IMR-90 (cell line): ENCODE measurements around the gene CHSY3. TPM values are rescaled to one million over a fixed set of nuclear protein-coding genes. Genes with fewer than 3 reads are reported as not detected.

Experiments
- ATAC-seq: fragments of 200-7000 bp; cut with Tn5 transposase; 2 replicates; pipeline ENCODE4 v1.9.1; 2020; ENCODE audit warnings: low read depth, mild to moderate bottlenecking, moderate library complexity
- BruUV-seq: library from RNA; stranded (reverse); fragments of 400-500 nt; replicated peaks from 2 replicates; lab custom pipeline; 2021; lab: Mats Ljungman, UMichigan
- CTCF ChIA-PET: fragments of 300-600 bp; formaldehyde crosslinking; extraction: SDS; loops from one replicate; lab custom pipeline; 2021; ENCODE audit warnings: antibody characterized with exemption; lab: Yijun Ruan, JAX
- POLR2A ChIA-PET: fragments of 300-600 bp; sonication (Branson Sonifier 250); formaldehyde crosslinking; loops from one replicate; lab custom pipeline; 2022; ENCODE audit warnings: antibody characterized with exemption; ENCODE audit not compliant: unreplicated experiment; lab: Charles Lee
- DNase-seq: peaks from one replicate; pipeline ENCODE4 v3.0.0; 2013
- H2AFZ ChIP-seq: replicated peaks from 2 replicates; pipeline ENCODE3; 2013; ENCODE audit warnings: low read length, mild to moderate bottlenecking; ENCODE audit not compliant: poor library complexity
- H2AK5ac ChIP-seq: 2 replicates; pipeline ENCODE4 v1.6.1; 2013; ENCODE audit warnings: low read depth, low read length, inconsistent platforms
- H2AK9ac ChIP-seq: replicated peaks from 2 replicates; pipeline ENCODE3; 2013; ENCODE audit warnings: mild to moderate bottlenecking, low read depth, low read length, moderate library complexity; ENCODE audit not compliant: poor library complexity
- H2BK120ac ChIP-seq: 2 replicates; pipeline ENCODE4 v1.6.1; 2013; ENCODE audit warnings: low read depth, low read length, inconsistent platforms
- H2BK15ac ChIP-seq: 3 replicates; pipeline ENCODE4 v1.6.1; 2013; ENCODE audit warnings: low read depth, low read length, inconsistent platforms
- H2BK20ac ChIP-seq: 2 replicates; pipeline ENCODE4 v1.6.1; 2013; ENCODE audit warnings: low read depth, mild to moderate bottlenecking, inconsistent platforms, low read length, moderate library complexity
- H2BK5ac ChIP-seq: 2 replicates; pipeline ENCODE4 v1.6.1; 2013; ENCODE audit warnings: mild to moderate bottlenecking, low read depth, low read length, inconsistent platforms; ENCODE audit not compliant: poor library complexity, severe bottlenecking
- H3K14ac ChIP-seq: replicated peaks from 2 replicates; pipeline ENCODE4 v1.6.1; 2013; ENCODE audit warnings: low read depth, low read length, inconsistent platforms
- H3K18ac ChIP-seq: 2 replicates; pipeline ENCODE4 v1.6.1; 2013; ENCODE audit warnings: low read depth, low read length, control low read depth
- H3K23ac ChIP-seq: 2 replicates; pipeline ENCODE4 v1.6.1; 2013; ENCODE audit warnings: low read depth, low read length, inconsistent platforms
- H3K27ac ChIP-seq: 2 replicates; pipeline ENCODE4 v1.5.1; 2013; ENCODE audit warnings: mild to moderate bottlenecking, control low read depth, low read length; ENCODE audit not compliant: insufficient read depth
- H3K27me3 ChIP-seq: 2 replicates; pipeline ENCODE4 v1.6.1; 2013; ENCODE audit warnings: low read length; ENCODE audit not compliant: control insufficient read depth, insufficient read depth
- H3K36me3 ChIP-seq: 2 replicates; pipeline ENCODE4 v1.6.1; 2013; ENCODE audit warnings: low read length, mixed read lengths; ENCODE audit not compliant: control insufficient read depth, insufficient read depth
- H3K4ac ChIP-seq: 2 replicates; pipeline ENCODE4 v1.6.1; 2013; ENCODE audit warnings: low read depth, low read length, inconsistent platforms
- H3K4me1 ChIP-seq: 2 replicates; pipeline ENCODE4 v1.6.1; 2013; ENCODE audit warnings: low read length, mixed read lengths; ENCODE audit not compliant: control insufficient read depth, insufficient read depth
- H3K4me2 ChIP-seq: 2 replicates; pipeline ENCODE4 v1.6.1; 2013; ENCODE audit warnings: low read depth, mild to moderate bottlenecking, control low read depth, low read length, moderate library complexity
- H3K4me3 ChIP-seq: 2 replicates; pipeline ENCODE4 v1.5.1; 2013; ENCODE audit warnings: low read depth, mild to moderate bottlenecking, control low read depth, low read length, moderate library complexity; ENCODE audit not compliant: insufficient read depth
- H3K56ac ChIP-seq: 2 replicates; pipeline ENCODE4 v1.6.1; 2013; ENCODE audit warnings: low read length, inconsistent platforms; ENCODE audit not compliant: insufficient read depth; ENCODE audit errors: extremely low read depth
- H3K79me1 ChIP-seq, 2 experiments: 2 replicates each; pipeline ENCODE4 v1.6.1; 2013; ENCODE audit warnings: low read length in 2 of 2, inconsistent platforms in 1 of 2, low read depth in 1 of 2
- H3K9ac ChIP-seq: 2 replicates; pipeline ENCODE4 v1.6.1; 2013; ENCODE audit warnings: low read depth, low read length, control low read depth
- H3K9me1 ChIP-seq: 2 replicates; pipeline ENCODE4 v1.6.1; 2013; ENCODE audit warnings: low read length, inconsistent platforms; ENCODE audit not compliant: insufficient read depth
- H3K9me3 ChIP-seq: 2 replicates; pipeline ENCODE4 v1.6.1; 2013; ENCODE audit warnings: low read length; ENCODE audit not compliant: control insufficient read depth, insufficient read depth
- H4K20me1 ChIP-seq: 2 replicates; pipeline ENCODE4 v1.6.1; 2013; ENCODE audit warnings: low read length, inconsistent platforms; ENCODE audit not compliant: insufficient read depth
- H4K5ac ChIP-seq: 2 replicates; pipeline ENCODE4 v1.6.1; 2013; ENCODE audit warnings: mild to moderate bottlenecking, low read depth, low read length, control low read depth
- H4K8ac ChIP-seq, 2 experiments: 2 replicates each; pipeline ENCODE4 v1.6.1; 2013; ENCODE audit warnings: low read depth in 2 of 2, low read length in 2 of 2, control low read depth in 1 of 2, inconsistent platforms in 1 of 2
- H4K91ac ChIP-seq: 2 replicates; pipeline ENCODE4 v1.6.1; 2013; ENCODE audit warnings: low read depth, low read length, inconsistent platforms; ENCODE audit not compliant: insufficient read depth
- BHLHE40 ChIP-seq: fragments of 150-350 bp; IDR thresholded peaks from 2 replicates; pipeline ENCODE4 v1.6.1; 2016; ENCODE audit warnings: mild to moderate bottlenecking, low read depth, low read length
- CHD1 ChIP-seq: IDR thresholded peaks from 2 replicates; pipeline ENCODE4 v1.6.1; 2012; ENCODE audit warnings: low read depth, low read length, improper control_type of control experiment
- ELK1 ChIP-seq: fragments of 150-350 bp; IDR thresholded peaks from 2 replicates; pipeline ENCODE4 v1.6.1; 2016; ENCODE audit warnings: low read depth, mild to moderate bottlenecking, low read length, moderate library complexity, borderline replicate concordance
- FOS ChIP-seq: fragments of 150-350 bp; IDR thresholded peaks from 2 replicates; pipeline ENCODE4 v1.6.1; 2016; ENCODE audit warnings: low read depth, low read length
- MAFK ChIP-seq: IDR thresholded peaks from 2 replicates; pipeline ENCODE4 v1.6.1; 2012; ENCODE audit warnings: low read depth, low read length, improper control_type of control experiment
- NFE2L2 ChIP-seq: fragments of 150-350 bp; IDR thresholded peaks from 2 replicates; pipeline ENCODE4 v1.6.1; 2016; ENCODE audit warnings: low read depth, mild to moderate bottlenecking, low read length
- POLR2A ChIP-seq: IDR thresholded peaks from 2 replicates; pipeline ENCODE4 v1.6.1; 2012; ENCODE audit warnings: mild to moderate bottlenecking, low read depth, low read length
- WGBS, 2 experiments: methylation state at CpG; one replicate each; pipeline versions ENCODE4 v1.1.5 to v1.1.7; 2013; ENCODE audit warnings: missing lambda C conversion rate in 2 of 2; ENCODE audit not compliant: insufficient read length in 1 of 2; ENCODE audit errors: extremely low coverage in 2 of 2; 5-methylcytosine and 5-hydroxymethylcytosine counted together
- dilution Hi-C: fragments of 300-500 bp; cut with HindIII; formaldehyde crosslinking; loops from one replicate; pipeline ENCODE4 v1.14.3; 2018; ENCODE audit warnings: low sequenced_read_pairs; ENCODE audit not compliant: unreplicated experiment
- in situ Hi-C: fragments of 300-500 bp; cut with MboI; formaldehyde crosslinking; loops from 3 replicates; pipeline ENCODE4 v1.14.3; 2019; ENCODE audit warnings: low sequenced_read_pairs, inconsistent platforms, mixed read lengths
- intact Hi-C: fragments of 100-400 bp; cut with micrococcal nuclease; formaldehyde crosslinking; loops from 2 replicates; pipeline ENCODE4 v1.10.0; 2022
- polyA plus RNA-seq, 3 experiments: library from polyadenylated mRNA; depleted of rRNA; stranded (reverse); fragments of >200 nt; gene quantifications; 2 replicates each; pipeline ENCODE4 v1.2.3, GENCODE V29; 2012; ENCODE audit warnings: low replicate concordance in 1 of 3
- total RNA-seq: library from RNA; depleted of rRNA; stranded (reverse); fragments of >200 nt; gene quantifications from 2 replicates; pipeline ENCODE4 v1.2.3, GENCODE V29; 2012

CHSY3 gene
- total and polyA plus RNA-seq, 2 of the 4 experiments (the other 2 are of a cell fraction): 0.62 to 1.3 TPM

- H3K9ac ChIP-seq: no peak overlapping the region
- intact Hi-C loops (no loop called here), in situ Hi-C loops (no loop called here), dilution Hi-C loops (no loop called here)
- no peaks in the 10 kb centered on the region for H3K27me3 ChIP-seq
- H3K23ac ChIP-seq: no peak overlapping the region
- DNase-seq (no peak), ATAC-seq (no peak)
- H3K9me3 ChIP-seq: peaks cover 4% of the 10 kb centered on the region; the same call in 1 of the 2 replicates
- no peak for TF ChIP-seq NFE2L2
- TF ChIP-seq ELK1: no peak
- TF ChIP-seq MAFK: no peak
- TF ChIP-seq BHLHE40: no peak
- no peak for TF ChIP-seq CHD1
- no peak for TF ChIP-seq POLR2A
- no peak for TF ChIP-seq FOS
- no peak overlapping the region for H2BK5ac ChIP-seq
- no peak overlapping the region for H2BK20ac ChIP-seq
- H2AFZ ChIP-seq: no peak overlapping the region
- no peak overlapping the region for H2BK15ac ChIP-seq
- H3K79me1 ChIP-seq: no peaks in the 10 kb centered on the region
- no peak overlapping the region for H3K4me3 ChIP-seq
- no peak overlapping the region for H2BK120ac ChIP-seq
- H4K5ac ChIP-seq: no peak overlapping the region
- H4K91ac ChIP-seq: no peak overlapping the region
- no peak overlapping the region for H3K27ac ChIP-seq
- H3K4me2 ChIP-seq: no peak overlapping the region
- no peaks in the 10 kb centered on the region for H3K4me1 ChIP-seq
- H3K14ac ChIP-seq: no peak overlapping the region
- no peak overlapping the region for H3K18ac ChIP-seq
- no peak overlapping the region for H4K8ac ChIP-seq
- no CpG with 5 or more reads among the region's 2 CpGs for WGBS, 2 experiments
- no peak overlapping the region for H3K4ac ChIP-seq
- H2AK5ac ChIP-seq: no peak overlapping the region
- CTCF ChIA-PET: interaction anchor here (1.5 kb wide), 1 partner anchor 13 kb away, joined by 5 read pairs; no protein-coding TSS in a partner anchor
- H3K9me1 ChIP-seq: no peaks in the 10 kb centered on the region
- H4K20me1 ChIP-seq: no peaks in the 10 kb centered on the region
- BruUV-seq: no TSS peak
- POLR2A ChIA-PET: no interaction called here
- H2AK9ac ChIP-seq: no peak overlapping the region
- no peak overlapping the region for H3K56ac ChIP-seq
- no peaks in the 10 kb centered on the region for H3K36me3 ChIP-seq
Observed at GRCh38 chr5:130096483-130096882, 192.2 kb downstream of the CHSY3 start.
